ENCODE measurements around the gene GNB2.

DNA sequence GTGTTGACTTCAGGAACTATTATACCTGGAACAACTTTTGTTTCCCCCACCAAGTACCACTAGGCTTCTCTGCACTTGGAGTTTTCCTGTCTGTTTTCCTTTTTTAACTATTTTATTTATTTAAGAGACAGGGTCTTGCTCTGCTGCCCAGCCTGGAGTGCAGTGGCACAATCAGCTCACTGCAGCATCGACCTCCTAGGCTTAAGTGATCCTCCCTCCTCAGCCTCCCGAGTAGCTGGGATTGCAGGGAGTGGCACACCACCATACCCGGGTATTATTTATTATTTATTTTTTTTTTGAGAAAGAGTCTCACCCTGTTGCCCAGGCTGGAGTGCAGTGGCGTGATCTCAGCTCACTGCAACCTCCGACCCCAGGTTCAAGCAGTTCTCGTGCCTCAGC lies 22.6 kb downstream of the GNB2 start:
- TF ChIP-seq, protein P1, sequence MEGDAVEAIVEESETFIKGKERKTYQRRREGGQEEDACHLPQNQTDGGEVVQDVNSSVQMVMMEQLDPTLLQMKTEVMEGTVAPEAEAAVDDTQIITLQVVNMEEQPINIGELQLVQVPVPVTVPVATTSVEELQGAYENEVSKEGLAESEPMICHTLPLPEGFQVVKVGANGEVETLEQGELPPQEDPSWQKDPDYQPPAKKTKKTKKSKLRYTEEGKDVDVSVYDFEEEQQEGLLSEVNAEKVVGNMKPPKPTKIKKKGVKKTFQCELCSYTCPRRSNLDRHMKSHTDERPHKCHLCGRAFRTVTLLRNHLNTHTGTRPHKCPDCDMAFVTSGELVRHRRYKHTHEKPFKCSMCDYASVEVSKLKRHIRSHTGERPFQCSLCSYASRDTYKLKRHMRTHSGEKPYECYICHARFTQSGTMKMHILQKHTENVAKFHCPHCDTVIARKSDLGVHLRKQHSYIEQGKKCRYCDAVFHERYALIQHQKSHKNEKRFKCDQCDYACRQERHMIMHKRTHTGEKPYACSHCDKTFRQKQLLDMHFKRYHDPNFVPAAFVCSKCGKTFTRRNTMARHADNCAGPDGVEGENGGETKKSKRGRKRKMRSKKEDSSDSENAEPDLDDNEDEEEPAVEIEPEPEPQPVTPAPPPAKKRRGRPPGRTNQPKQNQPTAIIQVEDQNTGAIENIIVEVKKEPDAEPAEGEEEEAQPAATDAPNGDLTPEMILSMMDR (IDR thresholded peaks at IDR 0.05; ENCODE audit: control extremely low read depth in 1 of 3, insufficient read depth in 1 of 3, low read depth in 1 of 3, low read length in 3 of 3) = no peak
- TF ChIP-seq KDM1A (IDR thresholded peaks at IDR 0.05; ENCODE audit: borderline replicate concordance, low read length) = peak; percentile 51; the same call in 1 of the 2 replicates
- no peak for TF ChIP-seq EZH2 (IDR thresholded peaks at IDR 0.05; ENCODE audit: low read depth, low read length, severe bottlenecking)
